DND-41 (cell line): Measurements from ENCODE around the gene NCKAP5L.

Source experiments
- ATAC-seq: fragments of 200-7000 bp; cut with Tn5 transposase; 3 replicates; pipeline ENCODE4 v1.9.1; 2021; ENCODE audit warnings: low read depth; ENCODE audit not compliant: insufficient read depth
- DNase-seq: peaks from one replicate; pipeline ENCODE4 v3.0.0-alpha.2; 2020
- H2AFZ ChIP-seq: 2 replicates; pipeline ENCODE4 v1.6.0; 2012; ENCODE audit warnings: low read depth, low read length
- H3K27ac ChIP-seq: 2 replicates; pipeline ENCODE4 v1.5.1; 2012; ENCODE audit warnings: low read length, inconsistent platforms
- H3K27me3 ChIP-seq: fragments of 200-600 bp; sonication (generic); 2 replicates; pipeline ENCODE4 v1.6.0; 2012; ENCODE audit warnings: low read length, mild to moderate bottlenecking, inconsistent platforms; ENCODE audit not compliant: insufficient read depth, poor library complexity
- H3K36me3 ChIP-seq: 2 replicates; pipeline ENCODE4 v1.5.1; 2012; ENCODE audit warnings: low read length, inconsistent platforms; ENCODE audit not compliant: insufficient read depth
- H3K4me1 ChIP-seq: 2 replicates; pipeline ENCODE4 v1.5.1; 2012; ENCODE audit warnings: mild to moderate bottlenecking, low read length; ENCODE audit not compliant: insufficient read depth
- H3K4me2 ChIP-seq: 2 replicates; pipeline ENCODE4 v1.6.0; 2012; ENCODE audit warnings: mild to moderate bottlenecking, moderate library complexity, low read length, inconsistent platforms; ENCODE audit not compliant: insufficient read depth
- H3K4me3 ChIP-seq, 2 experiments: fragments of 200-600 bp in 1 of 2; shearing (Covaris generic) in 1 of 2; 2 replicates each; pipeline ENCODE4 v1.5.1; 2012 to 2016; ENCODE audit warnings: inconsistent platforms in 2 of 2, low read length in 2 of 2, mild to moderate bottlenecking in 2 of 2, low read depth in 1 of 2, moderate library complexity in 1 of 2
- H3K79me2 ChIP-seq: 2 replicates; pipeline ENCODE4 v1.6.0; 2012; ENCODE audit warnings: low read length, inconsistent platforms; ENCODE audit not compliant: insufficient read depth
- H3K9ac ChIP-seq: 2 replicates; pipeline ENCODE4 v1.6.0; 2012; ENCODE audit warnings: low read depth, mild to moderate bottlenecking, inconsistent platforms, low read length, moderate library complexity
- H3K9me3 ChIP-seq: 2 replicates; pipeline ENCODE4 v1.5.1; 2012; ENCODE audit warnings: low read length, moderate library complexity, mild to moderate bottlenecking, inconsistent platforms; ENCODE audit not compliant: insufficient read depth, severe bottlenecking
- H4K20me1 ChIP-seq: 2 replicates; pipeline ENCODE4 v1.6.0; 2012; ENCODE audit warnings: low read length; ENCODE audit not compliant: insufficient read depth
- EZH2 ChIP-seq: IDR thresholded peaks from 3 replicates; pipeline ENCODE4 v1.6.1; 2012; ENCODE audit warnings: borderline replicate concordance, low read depth, mild to moderate bottlenecking, moderate library complexity, low read length, inconsistent platforms; ENCODE audit not compliant: severe bottlenecking
- TF ChIP-seq, protein P1 (sequence below): IDR thresholded peaks from 2 replicates; pipeline ENCODE4 v1.5.1; 2012; ENCODE audit warnings: borderline replicate concordance, low read length, moderate library complexity, mild to moderate bottlenecking; ENCODE audit not compliant: poor library complexity, severe bottlenecking; ENCODE audit errors: extremely low read depth

NCKAP5L gene

DNA sequence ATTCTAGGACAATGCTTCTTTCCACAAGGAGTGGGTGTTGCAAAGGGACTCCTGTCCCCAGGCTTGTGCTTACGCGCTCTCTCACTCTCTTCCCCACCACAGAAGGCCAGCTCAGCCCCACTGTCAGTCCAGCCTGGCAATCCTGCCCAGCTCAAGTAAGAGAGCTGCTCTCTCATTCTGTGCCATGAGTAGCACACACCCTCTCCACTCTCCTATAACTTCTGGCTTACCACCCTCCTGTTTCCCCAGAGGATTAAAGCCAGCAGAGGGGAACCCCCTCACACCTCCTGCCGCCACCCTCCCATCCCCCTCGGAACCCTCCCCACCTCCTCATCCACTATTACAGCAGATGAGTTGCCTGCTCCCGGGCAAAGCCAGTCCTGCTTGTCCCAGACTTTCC is 17.1 kb downstream of the NCKAP5L start:
- Histone ChIP-seq H3K36me3 (peaks cover 5% of the 10 kb centered on the region; the same call in 1 of the 2 replicates), H3K4me3 (no peak overlapping the region), H3K79me2 (peaks cover 42% of the 10 kb centered on the region), H3K9me3 (no peaks in the 10 kb centered on the region), H4K20me1 (peaks cover 40% of the 10 kb centered on the region), H3K27ac (no peak overlapping the region), H3K9ac (no peak overlapping the region), H3K27me3 (no peaks in the 10 kb centered on the region), H3K4me2 (no peak overlapping the region), H3K4me1 (no peaks in the 10 kb centered on the region), H2AFZ (no peak overlapping the region)
- ATAC-seq = peak; percentile 39; the same call in 1 of the 3 replicates
- TF ChIP-seq, protein P1, sequence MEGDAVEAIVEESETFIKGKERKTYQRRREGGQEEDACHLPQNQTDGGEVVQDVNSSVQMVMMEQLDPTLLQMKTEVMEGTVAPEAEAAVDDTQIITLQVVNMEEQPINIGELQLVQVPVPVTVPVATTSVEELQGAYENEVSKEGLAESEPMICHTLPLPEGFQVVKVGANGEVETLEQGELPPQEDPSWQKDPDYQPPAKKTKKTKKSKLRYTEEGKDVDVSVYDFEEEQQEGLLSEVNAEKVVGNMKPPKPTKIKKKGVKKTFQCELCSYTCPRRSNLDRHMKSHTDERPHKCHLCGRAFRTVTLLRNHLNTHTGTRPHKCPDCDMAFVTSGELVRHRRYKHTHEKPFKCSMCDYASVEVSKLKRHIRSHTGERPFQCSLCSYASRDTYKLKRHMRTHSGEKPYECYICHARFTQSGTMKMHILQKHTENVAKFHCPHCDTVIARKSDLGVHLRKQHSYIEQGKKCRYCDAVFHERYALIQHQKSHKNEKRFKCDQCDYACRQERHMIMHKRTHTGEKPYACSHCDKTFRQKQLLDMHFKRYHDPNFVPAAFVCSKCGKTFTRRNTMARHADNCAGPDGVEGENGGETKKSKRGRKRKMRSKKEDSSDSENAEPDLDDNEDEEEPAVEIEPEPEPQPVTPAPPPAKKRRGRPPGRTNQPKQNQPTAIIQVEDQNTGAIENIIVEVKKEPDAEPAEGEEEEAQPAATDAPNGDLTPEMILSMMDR = no peak
- TF ChIP-seq EZH2 = no peak
- DNase-seq = no peak

DNA sequence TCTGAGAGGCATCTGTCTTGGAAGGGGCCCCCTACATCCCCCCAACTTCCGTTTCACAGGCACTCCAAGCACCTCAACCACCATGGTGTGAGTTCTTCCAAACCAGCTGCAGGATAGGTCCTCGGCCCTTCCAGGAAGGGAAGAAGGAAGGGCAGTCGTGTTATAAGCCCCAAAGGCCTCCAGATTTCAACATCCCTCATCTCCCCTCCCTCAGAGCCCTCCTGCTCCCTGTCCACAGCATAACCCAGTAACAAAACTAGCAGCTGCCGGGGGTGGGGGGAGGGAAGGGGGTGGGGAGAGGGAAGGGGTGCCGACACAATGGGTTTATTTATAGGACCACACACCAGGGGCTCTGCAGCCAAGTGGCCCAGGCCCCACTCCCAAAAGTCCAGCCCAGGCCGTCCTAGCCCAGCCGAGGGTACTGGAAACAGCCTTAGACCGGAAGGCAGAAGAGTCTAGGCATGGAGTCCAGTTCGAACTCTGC is 18.3 kb downstream of the NCKAP5L start:
- no peak overlapping the region for H3K9ac ChIP-seq
- H3K4me1 ChIP-seq = no peaks in the 10 kb centered on the region
- H3K9me3 ChIP-seq = no peaks in the 10 kb centered on the region
- H3K27me3 ChIP-seq = no peaks in the 10 kb centered on the region
- H3K79me2 ChIP-seq = peaks cover 30% of the 10 kb centered on the region
- no peak overlapping the region for H3K4me3 ChIP-seq
- no peak for ATAC-seq
- no peak overlapping the region for H2AFZ ChIP-seq
- H4K20me1 ChIP-seq = peaks cover 38% of the 10 kb centered on the region
- no peak overlapping the region for H3K4me2 ChIP-seq
- no peak for TF ChIP-seq EZH2
- TF ChIP-seq, protein P1 = no peak
- peaks cover 11% of the 10 kb centered on the region for H3K36me3 ChIP-seq
- H3K27ac ChIP-seq = no peak overlapping the region
- no peak for DNase-seq

DNA sequence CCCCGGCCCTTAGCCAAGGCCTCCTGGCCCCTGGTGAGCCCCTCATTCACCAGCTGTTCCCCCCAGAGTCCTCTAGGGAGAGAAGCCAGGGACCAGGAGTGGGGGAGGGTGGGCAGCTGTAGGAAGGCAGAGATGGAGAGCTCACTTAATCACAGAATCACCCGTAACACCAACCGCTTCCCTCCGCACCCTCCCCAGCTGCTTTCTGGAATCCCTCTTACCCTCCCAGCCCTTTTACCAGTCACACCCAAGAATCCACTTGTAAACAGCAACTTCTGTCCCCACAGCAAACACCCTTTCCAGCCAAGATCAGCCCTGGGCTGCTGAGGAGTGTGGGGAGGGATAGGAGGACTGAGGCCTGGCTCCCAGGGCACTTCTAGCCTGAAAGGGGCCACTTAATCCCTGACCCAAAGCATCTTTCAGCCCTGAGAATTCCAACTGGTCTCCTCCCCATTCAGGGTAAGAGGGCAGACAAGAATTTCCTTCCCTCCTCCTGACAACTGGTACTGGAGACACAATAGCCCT is 18.8 kb downstream of the NCKAP5L start:
- H4K20me1 ChIP-seq = peaks cover 42% of the 10 kb centered on the region

More for the DNA sequence above, 18.8 kb downstream of the NCKAP5L start:
- H3K4me2 ChIP-seq = no peak overlapping the region
- no peaks in the 10 kb centered on the region for H3K9me3 ChIP-seq
- ATAC-seq (no peak), DNase-seq (no peak)
- H3K4me3 ChIP-seq = no peak overlapping the region
- H2AFZ ChIP-seq = no peak overlapping the region
- no peaks in the 10 kb centered on the region for H3K4me1 ChIP-seq
- TF ChIP-seq EZH2 = no peak
- TF ChIP-seq, protein P1 = no peak
- H3K27me3 ChIP-seq = no peaks in the 10 kb centered on the region
- H3K27ac ChIP-seq = no peak overlapping the region
- peaks cover 26% of the 10 kb centered on the region for H3K79me2 ChIP-seq
- H3K9ac ChIP-seq = no peak overlapping the region
- peaks cover 16% of the 10 kb centered on the region for H3K36me3 ChIP-seq
